ENCODE data around the gene ANGPTL1.
"Not testable (repeated sequence)": the region's sequence is repeated elsewhere in the genome, so short reads cannot be mapped to it uniquely, and the experiment has no call there.

ANGPTL1 gene

GRCh38 chr1:178864326-178864725 lies 6.6 kb downstream of the ANGPTL1 start:
- no peak for DNase-seq

GRCh38 chr1:178862864-178863263 lies 8.0 kb downstream of the ANGPTL1 start:
- DNase-seq: no peak

DNA sequence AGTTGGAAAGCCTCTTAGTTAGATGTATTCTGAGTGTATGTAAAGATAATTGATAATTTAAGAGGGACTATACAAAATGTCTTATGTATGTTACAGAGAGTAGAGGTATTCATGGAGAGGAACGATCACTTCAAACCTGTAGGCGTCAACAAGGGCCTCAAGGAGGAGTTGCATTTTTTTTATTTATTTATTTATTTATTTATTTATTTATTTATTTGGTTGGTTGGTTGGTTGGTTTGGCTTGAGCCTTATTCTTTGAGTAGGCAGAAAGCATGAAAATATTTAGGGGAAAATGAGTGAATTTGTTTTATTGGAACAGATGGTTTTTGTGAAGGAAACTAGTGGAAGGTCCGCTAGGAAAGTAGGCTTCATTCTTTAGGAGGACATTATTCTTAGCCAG lies 8.5 kb downstream of the ANGPTL1 start:
- no peak for DNase-seq

GRCh38 chr1:178857126-178857525 lies 13.8 kb downstream of the ANGPTL1 start:
- DNase-seq: no peak

DNA sequence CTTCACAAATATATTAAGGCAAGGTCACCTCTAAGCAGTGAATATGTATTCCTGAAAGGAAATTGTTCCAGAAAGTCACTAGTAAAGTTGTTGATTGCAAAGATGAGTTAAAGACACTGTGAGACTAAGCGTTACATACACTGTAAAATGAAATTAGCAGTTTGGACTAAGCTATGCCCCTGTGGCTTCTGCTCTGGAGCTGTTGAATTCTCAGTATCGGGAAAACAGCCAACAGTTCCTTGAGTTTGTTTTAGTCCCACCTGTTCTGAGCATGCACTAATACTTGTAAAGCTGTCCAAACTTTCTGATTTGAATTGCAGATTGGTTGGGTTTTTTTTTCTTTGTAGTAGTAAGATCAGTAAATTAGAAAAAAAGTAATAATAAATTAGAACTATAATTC lies 21.0 kb downstream of the ANGPTL1 start:
- no peak for DNase-seq

- DNase-seq: not testable (repeated sequence)
Observed at GRCh38 chr1:178847919-178848318, 23.0 kb downstream of the ANGPTL1 start.

DNA sequence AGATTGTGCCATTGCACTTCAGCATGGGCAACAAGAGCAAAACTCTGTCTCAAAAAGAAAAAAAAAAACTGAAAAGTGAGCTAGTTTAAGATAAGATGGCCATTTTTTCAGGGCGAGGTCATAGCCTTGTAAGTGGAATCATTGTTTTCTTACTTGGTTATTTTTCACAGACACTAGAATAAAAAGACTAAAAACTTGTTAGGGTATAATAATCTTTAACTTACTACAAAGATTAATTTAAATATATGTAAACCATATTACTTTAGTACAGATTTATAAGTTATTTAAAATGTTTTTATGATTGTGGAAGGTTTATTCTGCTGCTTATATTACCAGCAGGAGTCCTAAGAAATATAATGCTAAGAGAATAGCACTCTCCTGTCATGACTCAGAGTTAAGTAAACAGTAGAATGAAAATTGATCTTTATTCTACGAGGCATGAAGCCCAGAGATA lies 23.5 kb downstream of the ANGPTL1 start:
- no peak for DNase-seq

GRCh38 chr1:178846306-178846705 lies 24.6 kb downstream of the ANGPTL1 start:
- DNase-seq: no peak

DNA sequence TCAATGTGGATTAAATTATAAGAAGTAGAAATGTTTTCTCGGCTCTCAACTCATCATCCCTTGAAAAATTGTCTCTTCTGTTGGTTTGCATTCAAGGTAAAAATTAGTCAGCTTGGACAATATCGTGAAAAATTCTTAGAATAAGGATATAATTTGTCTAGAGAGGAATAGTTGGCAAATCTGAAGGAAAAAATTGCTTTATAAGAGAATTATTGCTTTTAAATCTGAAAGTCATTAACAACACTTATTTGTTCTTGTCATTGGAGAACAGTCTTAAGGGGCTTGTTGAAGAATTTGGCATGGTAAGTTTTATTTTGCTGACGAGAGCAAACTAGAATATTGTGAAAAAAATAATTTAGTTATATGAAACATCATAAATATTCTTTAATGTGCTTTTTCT lies 26.4 kb downstream of the ANGPTL1 start:
- no peak for DNase-seq

DNA sequence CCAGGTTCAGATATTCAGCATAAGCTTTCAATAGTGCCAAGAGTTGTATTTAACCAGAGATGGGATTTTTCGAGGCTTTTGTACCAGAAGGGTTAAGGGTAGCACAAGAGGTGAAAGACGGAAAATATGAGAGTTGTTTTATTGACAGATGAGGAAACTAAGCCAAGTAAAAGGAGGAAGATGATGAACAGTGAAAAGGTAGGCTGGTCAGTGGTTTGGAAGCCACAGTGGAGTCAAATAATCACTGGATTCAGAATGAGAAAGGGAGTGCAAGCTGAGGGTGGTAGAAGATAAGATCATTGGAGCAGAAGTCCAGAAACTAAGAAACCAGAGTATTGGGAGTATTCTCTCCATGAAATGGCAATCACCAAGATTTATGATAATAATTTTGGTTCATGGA lies 45.7 kb downstream of the ANGPTL1 start:
- DNase-seq: no peak

DNA sequence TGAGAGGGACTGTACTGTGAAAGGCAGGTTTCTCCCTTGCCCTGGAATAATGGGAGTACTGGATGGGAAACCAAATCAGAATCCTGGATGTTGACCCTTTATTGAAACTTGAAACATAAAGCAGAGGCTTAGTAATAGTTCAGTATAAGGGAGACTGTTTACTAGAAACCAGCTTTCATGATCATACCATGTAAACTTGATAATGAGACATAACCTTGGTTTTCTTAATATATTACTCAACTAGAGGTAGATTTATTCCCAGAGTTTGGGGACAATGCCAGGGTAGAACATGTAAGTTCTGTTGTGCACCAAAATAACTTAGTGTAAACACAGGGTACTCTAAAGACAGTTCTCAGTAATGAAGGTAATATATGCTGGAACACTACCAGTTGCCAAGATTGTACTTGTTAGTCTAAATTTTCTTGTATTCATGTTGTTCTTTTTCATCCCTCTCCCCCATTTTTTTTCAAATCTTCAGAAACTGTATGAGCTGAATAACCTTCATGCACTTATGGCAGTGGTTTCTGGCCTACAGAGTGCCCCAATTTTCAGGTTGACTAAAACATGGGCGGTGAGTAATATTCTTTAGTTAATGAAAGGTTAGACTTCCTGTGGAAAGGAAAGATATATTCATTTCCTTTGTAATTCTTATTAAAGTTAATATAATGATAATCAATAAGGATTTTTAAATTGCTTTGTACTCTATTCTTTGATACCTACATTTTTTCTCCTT lies 49.6 kb downstream of the ANGPTL1 start:
- no peak for DNase-seq

- DNase-seq: no peak
Observed at GRCh38 chr1:178819123-178819522, 51.8 kb downstream of the ANGPTL1 start.

DNA sequence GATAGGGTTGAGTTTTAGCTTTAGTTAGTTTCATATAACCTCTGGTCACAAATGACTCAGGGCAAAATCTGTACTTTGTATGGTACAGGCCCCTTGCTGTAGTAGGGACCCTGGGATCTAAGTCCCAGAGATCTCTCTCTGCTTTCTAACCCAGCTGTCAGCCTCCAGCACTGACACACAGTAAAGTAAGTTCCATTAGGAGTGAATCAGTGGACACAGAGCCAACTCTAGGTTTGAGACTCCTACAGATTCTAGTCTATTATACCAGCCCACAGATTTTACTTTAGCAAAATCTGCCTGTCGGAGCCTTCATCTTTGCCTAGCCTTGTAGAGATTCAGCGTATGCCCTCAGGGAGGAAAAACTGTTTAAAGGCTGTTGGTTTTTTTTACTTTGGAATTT lies 52.5 kb downstream of the ANGPTL1 start:
- no peak for DNase-seq

- DNase-seq: no peak
Observed at GRCh38 chr1:178810585-178810984, 60.3 kb downstream of the ANGPTL1 start.

GRCh38 chr1:178808529-178808928 lies 62.3 kb downstream of the ANGPTL1 start:
- DNase-seq: no peak

DNA sequence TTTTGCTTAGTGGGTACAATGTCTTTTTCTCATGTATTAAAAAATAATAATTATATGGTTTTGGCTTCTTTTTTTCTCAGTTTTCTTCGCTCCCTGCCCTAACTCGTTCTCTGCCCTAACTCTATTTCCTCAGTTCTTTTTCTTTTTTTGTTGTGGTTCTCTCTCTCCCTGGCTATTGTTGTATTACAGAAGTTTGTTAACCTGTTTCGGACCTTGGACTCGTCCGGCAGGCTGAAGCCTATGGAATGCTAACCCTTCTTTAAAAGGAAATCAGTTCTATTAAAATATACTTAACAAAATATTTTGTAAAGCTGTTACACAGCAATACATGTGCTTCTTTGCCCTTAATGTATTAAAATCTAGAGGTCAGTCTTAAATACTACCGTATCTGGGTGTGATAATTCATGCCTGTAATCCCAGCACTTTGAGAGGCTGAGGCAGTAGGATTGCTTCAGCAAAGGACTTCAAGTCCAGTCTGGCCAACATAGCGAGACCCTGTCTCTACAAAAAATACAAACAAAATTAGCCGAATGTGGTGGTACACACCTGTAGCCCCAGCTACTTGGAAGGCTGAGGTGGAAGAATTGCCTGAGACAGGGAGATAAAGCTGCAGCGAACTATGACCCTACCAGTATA lies 64.1 kb downstream of the ANGPTL1 start:
- DNase-seq: no peak

DNA sequence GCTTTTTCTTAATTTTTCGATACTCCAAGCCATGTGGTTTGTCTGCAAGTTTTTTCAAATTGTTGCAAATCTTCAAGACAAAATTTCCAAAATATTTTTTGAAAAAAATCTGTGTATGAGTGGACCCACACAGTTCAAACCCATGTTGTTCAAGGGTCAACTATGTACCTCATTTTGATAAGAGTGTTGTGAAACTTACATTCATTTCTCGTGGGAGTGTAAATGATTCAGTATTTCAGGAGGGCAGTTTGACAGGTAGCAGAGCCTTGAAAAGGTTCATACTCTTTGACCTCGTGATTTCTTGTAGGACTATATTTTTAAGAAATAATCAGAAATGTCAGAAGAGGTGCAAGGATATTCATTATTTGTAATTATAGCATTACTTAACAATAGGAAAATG lies 68.0 kb downstream of the ANGPTL1 start:
- DNase-seq: no peak

All from SIG-M5 (cell line).